Prostate gland (tissue), 2 donors: ENCODE measurements around the gene C1orf167. TPM values are rescaled to one million over a fixed set of nuclear protein-coding genes. Genes with fewer than 3 reads are reported as not detected.
A peak's percentile ranks its signal among the peaks of the same experiment; 100 is the strongest.

Experiments used
- DNase-seq: peaks from one replicate; pipeline ENCODE4 v3.0.0-alpha.2; 2019; ENCODE audit warnings: low spot score
- H3K27ac ChIP-seq, 2 donors: fragments of 200-600 bp; sonication (generic); 2 replicates each; pipeline ENCODE4 v1.5.1; 2017 to 2019
- H3K27me3 ChIP-seq: fragments of 200-600 bp; sonication (generic); replicated peaks from 2 replicates; pipeline ENCODE4 v1.5.1; 2019; ENCODE audit not compliant: insufficient read depth
- H3K36me3 ChIP-seq, 2 donors: fragments of 200-600 bp; sonication (generic); 1 replicate in 1 of 2; 2 replicates in 1 of 2; pipeline versions ENCODE4 v1.5.1 to v1.8.1; 2017 to 2019
- H3K4me1 ChIP-seq: fragments of 200-600 bp; sonication (generic); replicated peaks from 2 replicates; pipeline ENCODE4 v1.5.1; 2019
- H3K4me3 ChIP-seq, 2 donors: fragments of 200-600 bp; sonication (generic); 2 replicates each; pipeline ENCODE4 v1.5.1; 2017 to 2019
- H3K9me3 ChIP-seq: fragments of 200-600 bp; sonication (generic); 2 replicates; pipeline ENCODE4 v1.5.1; 2017
- CTCF ChIP-seq, 4 experiments: fragments of 200-600 bp in 2 of 4; fragments of 450-650 bp in 2 of 4; sonication (generic) in 2 of 4; IDR thresholded peaks; 1 replicate in 3 of 4; 2 replicates in 1 of 4; pipeline ENCODE4 v1.5.1; 2016 to 2019; ENCODE audit warnings: antibody characterized with exemption in 4 of 4, mild to moderate bottlenecking in 2 of 4, moderate library complexity in 2 of 4
- POLR2A ChIP-seq: fragments of 450-650 bp; IDR thresholded peaks from one replicate; pipeline ENCODE4 v1.6.1; 2016; ENCODE audit warnings: antibody characterized with exemption, mild to moderate bottlenecking
- POLR2AphosphoS5 ChIP-seq: sonication (generic); formaldehyde crosslinking; IDR thresholded peaks from one replicate; pipeline ENCODE4 v1.6.1; 2017; ENCODE audit warnings: antibody characterized with exemption
- WGBS: methylation state at CpG from one replicate; pipeline ENCODE4 v1.1.5; 2018; 5-methylcytosine and 5-hydroxymethylcytosine counted together
- intact Hi-C: fragments of 100-400 bp; cut with DNase I; formaldehyde crosslinking; loops from one replicate; pipeline ENCODE4 v1.14.2; 2022
- total RNA-seq, 2 donors: library from RNA; depleted of rRNA; stranded (reverse); fragments of >200 nt; gene quantifications; one replicate each; pipeline ENCODE4 v1.1.0, GENCODE V29; 2016

The C1orf167 gene
- total RNA-seq, 2 donors from 2014 or later, result 10.0 TPM; not detected in 1

- Histone ChIP-seq H3K9me3 (no peaks in the 10 kb centered on the region), H3K4me1 (no peaks in the 10 kb centered on the region), H3K4me3 (no peak overlapping the region), H3K36me3 (peaks cover 24 to 63% of the 10 kb centered on the region in 2 donors), H3K27me3 (no peaks in the 10 kb centered on the region), H3K27ac (no peak overlapping the region)
- no peak for DNase-seq
- 86% methylated on average over 36 of the region's 36 CpGs for WGBS
- intact Hi-C loops, result loop anchor here (5.0 kb wide), 1 partner anchor 370 kb away; no protein-coding TSS in a partner anchor
- no peak for TF ChIP-seq POLR2AphosphoS5
- no peak for TF ChIP-seq CTCF (IDR thresholded peaks at IDR 0.05)
- TF ChIP-seq POLR2A, result no peak
Measured at GRCh38 chr1:11836955-11837766, 75.2 kb downstream of the C1orf167 start.

GRCh38 chr1:11837767-11838348, 75.9 kb downstream of the C1orf167 start:
- Histone ChIP-seq H3K4me1 (no peaks in the 10 kb centered on the region), H3K27me3 (no peaks in the 10 kb centered on the region), H3K4me3 (no peak overlapping the region), H3K9me3 (no peaks in the 10 kb centered on the region), H3K36me3 (peaks cover 24 to 63% of the 10 kb centered on the region in 2 donors), H3K27ac (no peak overlapping the region)
- intact Hi-C loops, result loop anchor here (2.0 to 5.0 kb wide), 3 partner anchors 57 to 369 kb away; no protein-coding TSS in a partner anchor
- no peak for TF ChIP-seq POLR2A
- no peak for TF ChIP-seq POLR2AphosphoS5
- TF ChIP-seq CTCF (IDR thresholded peaks at IDR 0.05), result no peak
- no peak for DNase-seq
- 82% methylated on average over 11 of the region's 11 CpGs for WGBS

- 63% methylated on average over 40 of the region's 40 CpGs for WGBS
- Histone ChIP-seq H3K4me1 (no peaks in the 10 kb centered on the region), H3K36me3 (peaks cover 24 to 58% of the 10 kb centered on the region in 2 donors), H3K27me3 (no peaks in the 10 kb centered on the region), H3K4me3 (no peak overlapping the region), H3K27ac (no peak overlapping the region), H3K9me3 (no peaks in the 10 kb centered on the region)
- peak; percentile 56 for DNase-seq
- intact Hi-C loops, result loop anchor here (2.0 to 5.0 kb wide), 3 partner anchors 56 to 369 kb away; no protein-coding TSS in a partner anchor
- TF ChIP-seq POLR2AphosphoS5 (peak; percentile 35), CTCF (IDR thresholded peaks at IDR 0.05) (peak; percentile 83 to 96 (median 88)), POLR2A (no peak)
Measured at GRCh38 chr1:11838349-11839272, 76.6 kb downstream of the C1orf167 start.

Other genes with a start within 250 kb of the C1orf167 start
- gene FBXO2, start 107.8 kb upstream of the C1orf167 start, total RNA-seq, result 10 to 100 TPM; 14.1 to 16.9 TPM
- 10 to 100 TPM; 29.5 to 51.2 TPM for gene FBXO44, start 107.3 kb upstream of the C1orf167 start, total RNA-seq
- 10 to 100 TPM; 12.5 to 17.7 TPM for gene FBXO6, start 98.0 kb upstream of the C1orf167 start, total RNA-seq
- gene MAD2L2, start 81.0 kb upstream of the C1orf167 start, total RNA-seq, result 10 to 100 TPM; 37.3 to 67.8 TPM
- under 1 TPM; 0.05 to 0.51 TPM for gene DRAXIN, start 70.5 kb upstream of the C1orf167 start, total RNA-seq
- 100 to 1,000 TPM; 114 to 123 TPM for gene AGTRAP, start 26.1 kb upstream of the C1orf167 start, total RNA-seq
- gene MTHFR, start 43.8 kb downstream of the C1orf167 start, total RNA-seq, result 10 to 100 TPM; 27.6 to 75.0 TPM
- gene CLCN6, start 44.0 kb downstream of the C1orf167 start, total RNA-seq, result 10 to 100 TPM; 13.4 to 45.0 TPM
- gene NPPA, start 85.6 kb downstream of the C1orf167 start, total RNA-seq, result 1 to 10 TPM in 1 of 2 donors, not detected in 1; 1.3 TPM
- gene NPPB, start 96.8 kb downstream of the C1orf167 start, total RNA-seq, result not detected
- 100 to 1,000 TPM; 104 to 137 TPM for gene KIAA2013, start 164.2 kb downstream of the C1orf167 start, total RNA-seq
- 10 to 100 TPM; 73.6 to 80.2 TPM for gene PLOD1, start 172.5 kb downstream of the C1orf167 start, total RNA-seq
- 10 to 100 TPM; 55.0 to 92.4 TPM for gene MFN2, start 218.3 kb downstream of the C1orf167 start, total RNA-seq